ENCODE data around the gene ZNF592. TPM values are rescaled to one million over a fixed set of nuclear protein-coding genes. Genes with fewer than 3 reads are reported as not detected.
"Not testable (repeated sequence)": the region's sequence is repeated elsewhere in the genome, so short reads cannot be mapped to it uniquely, and the experiment has no call there.

ZNF592 gene
- total and polyA plus RNA-seq, 2 donors (not counting 1 experiment from before 2014, with no cell fraction given), result 5.1 to 7.5 TPM

GRCh38 chr15:84842781-84843180 is 94.4 kb downstream of the ZNF592 start:
- peaks cover 4% of the 10 kb centered on the region for H3K4me1 ChIP-seq (ENCODE audit: control insufficient read depth, extremely low read depth, insufficient read depth, low read length)
- H3K79me2 ChIP-seq (ENCODE audit: control insufficient read depth, insufficient read depth, low read length), result no peaks in the 10 kb centered on the region
- no peak for TF ChIP-seq EZH2 (IDR thresholded peaks at IDR 0.05; ENCODE audit: low read length, missing control alignments)
- TF ChIP-seq, protein P1, sequence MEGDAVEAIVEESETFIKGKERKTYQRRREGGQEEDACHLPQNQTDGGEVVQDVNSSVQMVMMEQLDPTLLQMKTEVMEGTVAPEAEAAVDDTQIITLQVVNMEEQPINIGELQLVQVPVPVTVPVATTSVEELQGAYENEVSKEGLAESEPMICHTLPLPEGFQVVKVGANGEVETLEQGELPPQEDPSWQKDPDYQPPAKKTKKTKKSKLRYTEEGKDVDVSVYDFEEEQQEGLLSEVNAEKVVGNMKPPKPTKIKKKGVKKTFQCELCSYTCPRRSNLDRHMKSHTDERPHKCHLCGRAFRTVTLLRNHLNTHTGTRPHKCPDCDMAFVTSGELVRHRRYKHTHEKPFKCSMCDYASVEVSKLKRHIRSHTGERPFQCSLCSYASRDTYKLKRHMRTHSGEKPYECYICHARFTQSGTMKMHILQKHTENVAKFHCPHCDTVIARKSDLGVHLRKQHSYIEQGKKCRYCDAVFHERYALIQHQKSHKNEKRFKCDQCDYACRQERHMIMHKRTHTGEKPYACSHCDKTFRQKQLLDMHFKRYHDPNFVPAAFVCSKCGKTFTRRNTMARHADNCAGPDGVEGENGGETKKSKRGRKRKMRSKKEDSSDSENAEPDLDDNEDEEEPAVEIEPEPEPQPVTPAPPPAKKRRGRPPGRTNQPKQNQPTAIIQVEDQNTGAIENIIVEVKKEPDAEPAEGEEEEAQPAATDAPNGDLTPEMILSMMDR (conservative IDR thresholded peaks at IDR 0.05 in 1 of 2, IDR thresholded peaks at IDR 0.05 in 1 of 2; ENCODE audit: low read depth in 1 of 2, low read length in 2 of 2), result no peak
- no peaks in the 10 kb centered on the region for H3K9me3 ChIP-seq (ENCODE audit: control insufficient read depth, insufficient read depth, low read depth, low read length)
- H3K27me3 ChIP-seq (ENCODE audit: control insufficient read depth, insufficient read depth, low read length), result no peaks in the 10 kb centered on the region
- H3K4me3 ChIP-seq (replicated peaks in 1 of 4; ENCODE audit: control extremely low read depth in 1 of 4, insufficient read depth in 1 of 4, low read depth in 3 of 4, low read length in 4 of 4), result no peak overlapping the region
- no peak for DNase-seq (ENCODE audit: low read depth in 2 of 2)
- no peak overlapping the region for H3K4me2 ChIP-seq (ENCODE audit: extremely low read depth, insufficient read depth, low read length)
- H3K36me3 ChIP-seq (ENCODE audit: control insufficient read depth, insufficient read depth, low read length), result no peaks in the 10 kb centered on the region
- no peak overlapping the region for H3K27ac ChIP-seq (ENCODE audit: insufficient read depth, low read length)
- H2AFZ ChIP-seq (ENCODE audit: low read length), result no peak overlapping the region
- H3K9ac ChIP-seq (ENCODE audit: insufficient read depth, low read length), result no peak overlapping the region
- H4K20me1 ChIP-seq (ENCODE audit: control insufficient read depth, extremely low read depth, insufficient read depth, low read length), result no peaks in the 10 kb centered on the region

DNA sequence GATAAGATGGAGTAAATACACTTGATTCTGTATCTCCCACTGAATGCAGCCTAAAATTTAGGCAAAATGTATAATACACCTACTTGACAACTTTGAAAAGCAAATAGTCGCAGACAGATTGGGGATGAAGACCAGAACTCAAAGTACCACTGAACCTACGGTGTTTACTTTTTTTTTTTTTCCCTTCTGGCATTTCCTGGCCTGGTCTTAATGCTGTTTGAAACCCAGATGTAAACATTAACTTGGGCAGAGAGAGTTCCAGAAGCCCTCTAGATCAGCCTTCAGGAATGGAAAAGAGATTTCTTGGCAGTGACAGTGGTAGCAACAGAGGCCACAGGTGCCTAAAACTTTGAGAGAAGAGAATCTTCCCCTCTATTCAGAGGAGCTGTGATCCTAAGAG is 96.6 kb downstream of the ZNF592 start:
- Histone ChIP-seq H3K36me3 (ENCODE audit: control insufficient read depth, insufficient read depth, low read length) (no peaks in the 10 kb centered on the region), H3K27me3 (ENCODE audit: control insufficient read depth, insufficient read depth, low read length) (no peaks in the 10 kb centered on the region), H2AFZ (ENCODE audit: low read length) (no peak overlapping the region), H3K27ac (ENCODE audit: insufficient read depth, low read length) (no peak overlapping the region), H3K4me1 (ENCODE audit: control insufficient read depth, extremely low read depth, insufficient read depth, low read length) (peaks cover 4% of the 10 kb centered on the region), H3K9me3 (ENCODE audit: control insufficient read depth, insufficient read depth, low read depth, low read length) (no peaks in the 10 kb centered on the region), H4K20me1 (ENCODE audit: control insufficient read depth, extremely low read depth, insufficient read depth, low read length) (no peaks in the 10 kb centered on the region), H3K79me2 (ENCODE audit: control insufficient read depth, insufficient read depth, low read length) (no peaks in the 10 kb centered on the region), H3K9ac (ENCODE audit: insufficient read depth, low read length) (no peak overlapping the region), H3K4me2 (ENCODE audit: extremely low read depth, insufficient read depth, low read length) (no peak overlapping the region), H3K4me3 (replicated peaks in 1 of 4; ENCODE audit: control extremely low read depth in 1 of 4, insufficient read depth in 1 of 4, low read depth in 3 of 4, low read length in 4 of 4) (no peak overlapping the region)
- DNase-seq (ENCODE audit: low read depth in 2 of 2), result no peak
- TF ChIP-seq, protein P1 (conservative IDR thresholded peaks at IDR 0.05 in 1 of 2, IDR thresholded peaks at IDR 0.05 in 1 of 2; ENCODE audit: low read depth in 1 of 2, low read length in 2 of 2), result no peak
- no peak for TF ChIP-seq EZH2 (IDR thresholded peaks at IDR 0.05; ENCODE audit: low read length, missing control alignments)

DNA sequence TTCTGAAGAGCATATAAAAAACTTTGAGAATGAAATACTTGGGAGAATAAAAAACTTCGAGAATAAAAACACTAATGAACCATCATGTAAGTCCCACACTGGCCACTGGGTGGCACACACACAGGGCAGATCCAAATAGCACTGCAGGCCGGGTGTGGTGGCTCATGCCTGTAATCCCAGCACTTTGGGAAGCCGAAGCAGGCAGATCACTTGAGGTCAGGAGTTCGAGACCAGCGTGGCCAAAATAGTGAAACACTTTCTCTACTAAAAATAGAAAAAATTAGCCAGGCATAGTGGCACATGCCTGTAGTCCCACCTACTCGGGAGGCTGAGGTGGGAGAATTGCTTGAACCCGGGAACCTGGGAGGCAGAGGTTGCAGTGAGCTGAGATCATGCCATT is 97.2 kb downstream of the ZNF592 start:
- not testable (repeated sequence) for H3K4me3 ChIP-seq (replicated peaks in 1 of 4; ENCODE audit: control extremely low read depth in 1 of 4, insufficient read depth in 1 of 4, low read depth in 3 of 4, low read length in 4 of 4); H3K9ac ChIP-seq (ENCODE audit: insufficient read depth, low read length); H3K27ac ChIP-seq (ENCODE audit: insufficient read depth, low read length); H3K4me1 ChIP-seq (ENCODE audit: control insufficient read depth, extremely low read depth, insufficient read depth, low read length); H3K4me2 ChIP-seq (ENCODE audit: extremely low read depth, insufficient read depth, low read length); H4K20me1 ChIP-seq (ENCODE audit: control insufficient read depth, extremely low read depth, insufficient read depth, low read length); H3K9me3 ChIP-seq (ENCODE audit: control insufficient read depth, insufficient read depth, low read depth, low read length); H3K79me2 ChIP-seq (ENCODE audit: control insufficient read depth, insufficient read depth, low read length); H3K36me3 ChIP-seq (ENCODE audit: control insufficient read depth, insufficient read depth, low read length); H3K27me3 ChIP-seq (ENCODE audit: control insufficient read depth, insufficient read depth, low read length); H2AFZ ChIP-seq (ENCODE audit: low read length)
- TF ChIP-seq, protein P1 (conservative IDR thresholded peaks at IDR 0.05 in 1 of 2, IDR thresholded peaks at IDR 0.05 in 1 of 2; ENCODE audit: low read depth in 1 of 2, low read length in 2 of 2), result peak; percentile 48 to 67
- peak; percentile 46 to 75 for DNase-seq (ENCODE audit: low read depth in 2 of 2)

All from fibroblast of lung (primary cell).